IPS-NIHi7 (cell line): ENCODE data around the gene OTX2.

Source experiments
- DNase-seq: peaks from one replicate; pipeline ENCODE4 v3.0.0; 2012; ENCODE audit warnings: mixed read lengths; ENCODE audit errors: extremely low spot score

OTX2 gene

DNA sequence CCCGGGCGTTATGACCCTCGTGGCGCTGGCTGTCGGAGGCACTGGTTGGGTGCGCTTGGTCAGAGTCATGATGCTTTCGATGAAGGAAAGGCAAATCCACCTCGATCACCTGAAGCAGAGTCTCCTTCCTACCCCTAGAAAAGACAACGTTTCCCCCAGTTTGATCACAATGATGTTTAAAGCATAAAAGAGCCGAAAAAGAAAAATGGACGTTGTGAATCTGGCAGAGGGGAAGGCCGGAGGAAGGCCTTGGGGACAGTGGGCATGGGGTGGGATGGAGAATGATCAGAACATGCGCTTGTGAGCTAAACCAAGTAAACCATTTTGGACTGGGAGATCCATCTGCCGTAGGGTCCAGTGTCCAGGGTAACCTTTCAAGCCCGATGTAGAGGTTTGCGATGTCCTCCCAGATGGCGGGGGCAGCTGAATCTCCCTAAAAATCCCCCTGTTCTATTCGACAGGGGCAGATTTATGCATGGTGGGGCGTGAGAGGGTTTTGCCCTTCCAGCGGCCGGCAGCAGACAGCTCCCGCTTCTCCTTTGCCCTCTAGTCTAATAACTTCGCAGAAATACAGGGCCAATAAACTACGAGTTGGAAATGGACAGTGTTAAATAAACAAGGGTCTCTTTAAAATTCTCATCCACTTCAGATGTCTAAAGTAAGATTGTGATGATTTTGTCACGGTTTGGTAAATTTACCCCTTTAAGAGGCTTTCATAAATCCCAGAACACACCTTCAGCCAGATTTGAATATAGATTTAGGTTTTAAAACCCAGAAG lies 2.3 kb upstream of the OTX2 start:
- DNase-seq: no peak

DNA sequence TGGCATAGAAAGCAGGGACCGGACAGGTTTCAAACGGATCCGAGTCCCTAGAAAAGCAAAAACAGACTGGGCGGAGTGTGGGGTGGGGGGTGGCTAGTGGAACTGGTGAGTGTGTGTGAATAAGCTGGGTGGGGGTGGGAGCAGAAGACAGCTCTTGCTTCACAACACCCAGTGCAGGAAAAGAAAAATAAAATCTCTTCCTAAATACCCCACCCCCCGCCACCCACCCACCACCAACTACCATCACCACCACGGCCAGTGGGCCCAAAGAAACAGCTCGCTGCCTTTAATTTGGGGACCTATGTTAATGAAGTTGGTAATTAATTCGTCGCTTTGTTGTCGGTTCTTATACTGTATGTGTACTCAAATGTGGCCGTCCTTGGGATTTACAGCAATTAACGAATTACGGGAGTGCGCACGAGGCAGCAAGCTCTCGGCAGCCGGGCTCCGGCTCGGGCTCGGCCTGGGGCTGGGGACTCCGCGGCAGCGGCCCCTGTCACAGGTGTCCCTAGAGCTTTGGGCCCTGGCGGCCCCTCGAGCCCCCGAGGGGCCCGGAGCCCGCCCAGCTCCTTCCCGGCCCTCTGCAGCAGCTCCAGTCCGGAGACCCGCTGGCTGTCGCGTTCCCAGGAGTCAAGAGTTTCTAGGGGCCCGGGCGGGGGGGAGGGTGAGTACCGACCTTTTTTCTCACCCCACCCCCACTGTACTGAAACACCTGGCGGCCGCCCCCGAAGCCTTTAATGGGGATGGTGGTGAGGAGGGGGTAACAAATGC lies 1.5 kb upstream of the OTX2 start:
- DNase-seq: no peak

DNA sequence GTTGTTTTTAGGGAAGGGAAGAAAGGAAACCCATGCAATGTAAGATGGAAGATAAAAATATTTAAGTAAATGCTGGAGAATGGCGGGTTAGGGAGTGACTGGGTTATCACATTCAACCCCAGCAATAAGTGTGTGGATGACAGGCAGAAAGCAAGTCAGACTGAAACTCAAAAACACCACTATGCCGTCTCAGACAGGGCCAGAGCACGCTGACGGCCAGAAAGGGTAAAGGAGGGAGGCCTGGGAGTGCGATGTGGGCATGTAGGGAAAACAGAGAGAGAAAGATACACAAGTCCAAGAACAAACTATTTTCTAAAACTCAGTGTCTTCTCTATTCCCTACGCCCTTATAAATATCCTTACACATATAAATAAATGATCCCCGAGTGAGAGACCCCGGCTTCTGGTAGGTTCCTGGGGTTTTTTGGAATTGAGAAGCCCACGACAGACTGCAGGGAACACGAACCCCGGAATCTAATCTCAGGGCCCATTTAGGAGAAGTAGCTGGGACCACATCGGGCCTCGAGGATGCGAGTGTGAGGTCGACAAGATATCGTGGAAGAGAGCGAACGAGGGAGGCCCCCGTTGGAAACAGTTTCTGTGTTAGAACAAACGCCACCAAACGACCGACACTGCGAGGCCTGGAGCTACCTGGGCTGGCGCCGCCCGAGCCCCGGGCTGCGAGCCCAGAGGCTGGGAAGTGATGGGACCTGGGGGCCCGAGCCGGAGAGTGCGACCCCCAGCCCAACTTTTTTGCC lies 735 bp upstream of the OTX2 start:
- DNase-seq: no peak

DNA sequence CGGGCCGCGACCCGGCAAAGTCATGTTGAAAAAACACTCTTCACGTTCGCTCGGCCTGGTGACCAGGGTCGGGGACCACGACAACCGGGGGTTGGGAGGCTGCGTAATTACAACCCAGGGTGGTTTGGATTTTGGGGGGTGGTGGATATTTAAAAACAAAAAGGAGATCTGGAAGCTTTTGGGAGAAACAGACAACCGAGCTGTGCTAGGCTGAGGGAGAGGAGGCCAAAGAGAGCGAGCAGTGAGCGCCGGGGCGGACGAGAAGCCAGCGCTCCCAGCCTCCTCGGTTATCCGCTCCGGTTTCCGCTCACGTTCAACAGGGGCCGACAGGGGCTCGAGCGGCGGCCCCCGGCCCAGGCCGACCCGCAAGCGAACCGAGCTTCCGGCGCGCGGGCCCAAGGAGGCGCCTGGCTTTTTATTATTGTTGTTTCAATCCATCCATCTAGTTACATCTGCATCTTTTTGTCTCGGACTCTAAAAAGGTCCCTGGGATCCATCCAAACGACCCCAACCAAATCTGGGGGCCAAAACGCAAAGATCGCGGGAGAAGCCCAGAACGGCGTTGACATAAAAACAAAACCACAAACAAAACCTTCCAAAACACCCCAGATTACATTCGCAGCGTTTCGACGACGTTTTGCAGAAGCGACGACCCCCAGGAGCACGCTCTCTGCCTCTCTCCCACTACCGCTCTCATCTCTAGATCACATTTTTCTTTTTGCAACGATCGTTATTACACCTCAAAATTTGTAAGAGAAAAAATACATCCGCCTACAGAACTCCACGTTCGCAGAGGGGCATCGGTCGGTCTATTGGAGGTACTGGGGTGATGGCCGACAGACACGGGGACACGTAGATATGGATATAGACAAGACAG lies 771 bp downstream of the OTX2 start:
- DNase-seq: no peak

DNA sequence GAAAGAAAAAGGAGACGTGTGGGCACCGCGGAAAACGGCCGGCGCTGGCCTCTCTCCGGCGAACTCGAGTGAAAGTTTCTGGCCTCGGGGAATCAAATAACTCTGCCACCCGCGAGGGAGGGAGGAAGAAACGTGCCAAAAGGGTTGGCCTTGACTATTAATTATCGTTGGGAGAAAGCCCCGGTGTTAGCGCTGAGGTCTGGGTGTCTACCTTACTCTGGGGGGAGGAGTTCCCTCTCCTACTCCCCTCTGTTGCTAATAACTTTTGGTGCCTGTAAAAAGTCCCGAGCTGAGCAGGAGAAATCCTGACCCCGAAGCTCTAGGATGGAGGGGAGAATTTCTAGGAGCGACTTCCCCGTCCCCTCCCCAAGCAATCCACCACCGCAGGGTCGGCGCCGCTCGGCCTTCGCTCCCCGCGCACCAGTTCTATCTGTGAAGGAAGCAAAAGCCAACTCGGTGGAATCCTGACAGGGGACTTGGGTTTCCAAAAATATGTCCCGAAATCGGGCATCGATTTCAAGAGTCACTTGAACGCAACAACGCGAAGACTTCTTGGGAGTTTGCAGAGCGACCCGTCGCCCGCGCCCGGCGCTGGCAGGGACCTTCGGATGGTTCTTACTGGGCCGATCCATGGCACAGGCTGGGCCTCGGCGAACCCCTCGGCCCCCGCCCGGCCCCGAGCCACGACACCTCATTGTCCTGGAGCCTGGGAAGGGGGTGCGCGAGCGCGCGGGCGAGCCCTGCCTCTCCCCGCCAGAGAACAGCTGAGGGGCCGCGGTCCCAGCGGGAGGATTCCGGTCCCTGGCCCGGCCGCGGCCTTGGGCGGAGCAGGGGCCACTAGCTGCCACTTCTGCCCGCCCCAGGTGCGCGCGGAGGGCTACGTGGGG lies 1.7 kb downstream of the OTX2 start:
- no peak for DNase-seq

DNA sequence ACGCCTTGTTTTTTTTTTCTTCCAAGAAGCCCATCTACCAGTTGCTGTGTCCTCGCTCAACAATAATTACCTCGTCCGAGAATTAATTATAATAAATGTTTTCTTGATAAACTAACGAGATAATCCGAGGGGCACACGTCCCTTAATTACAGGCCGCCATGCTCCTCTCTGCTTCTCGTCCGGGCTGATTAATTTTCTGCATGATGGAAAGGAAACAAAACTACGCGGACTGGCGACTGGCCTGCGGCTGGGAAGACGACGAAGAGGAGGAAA lies 2.2 kb downstream of the OTX2 start:
- no peak for DNase-seq

DNA sequence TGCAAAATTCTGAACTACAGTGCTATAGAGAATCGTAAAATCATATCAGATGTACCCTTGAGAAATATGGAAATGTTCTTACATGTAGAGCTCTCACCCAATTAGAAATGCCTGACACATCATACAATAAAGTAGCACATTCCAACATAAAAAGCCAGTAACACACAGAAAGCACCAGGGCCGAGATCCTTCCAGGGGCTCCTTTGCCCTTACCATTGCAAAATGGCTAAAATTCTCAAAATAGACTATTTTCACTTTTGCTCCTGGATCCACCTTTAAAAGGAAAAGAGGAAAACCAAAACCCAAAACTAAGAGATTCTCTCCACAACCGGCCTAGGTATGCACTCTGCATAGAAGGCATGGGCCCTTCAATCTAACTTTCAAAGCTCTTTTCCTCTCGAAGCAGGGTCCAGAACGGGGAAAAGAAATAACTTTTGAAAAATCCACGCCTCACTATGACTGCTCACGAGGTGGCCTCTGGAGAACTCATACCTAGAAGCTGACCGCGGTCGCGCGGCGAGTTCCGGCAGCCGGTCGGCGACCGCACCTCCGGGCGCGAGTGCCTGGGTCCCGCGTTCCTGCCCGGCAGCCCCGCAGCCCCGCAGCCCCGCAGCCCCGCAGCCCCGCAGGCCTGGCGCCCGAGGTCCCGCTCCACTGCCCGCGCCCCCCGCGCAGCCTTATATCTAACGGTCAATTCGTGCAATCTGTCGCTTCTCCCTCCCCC lies 2.7 kb downstream of the OTX2 start:
- no peak for DNase-seq

DNA sequence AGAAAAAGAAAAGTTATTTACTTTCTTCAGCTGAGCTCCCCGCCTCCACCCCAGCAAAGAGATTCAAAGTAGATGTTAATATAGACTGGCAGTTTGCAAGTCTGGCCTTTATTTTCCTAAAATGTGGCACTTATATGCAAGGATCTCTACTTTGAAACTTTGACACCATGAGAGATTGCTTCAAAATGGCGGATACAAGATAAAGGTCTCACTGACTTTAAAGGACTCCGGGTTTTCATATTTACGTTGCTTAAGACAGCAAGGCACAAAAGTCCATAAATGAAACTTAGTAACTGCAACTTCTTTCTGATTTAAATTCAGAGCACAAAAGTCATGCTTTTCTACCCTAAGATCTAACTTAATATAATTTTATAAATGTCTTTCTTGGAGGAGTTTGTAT lies 3.5 kb downstream of the OTX2 start:
- DNase-seq: no peak

DNA sequence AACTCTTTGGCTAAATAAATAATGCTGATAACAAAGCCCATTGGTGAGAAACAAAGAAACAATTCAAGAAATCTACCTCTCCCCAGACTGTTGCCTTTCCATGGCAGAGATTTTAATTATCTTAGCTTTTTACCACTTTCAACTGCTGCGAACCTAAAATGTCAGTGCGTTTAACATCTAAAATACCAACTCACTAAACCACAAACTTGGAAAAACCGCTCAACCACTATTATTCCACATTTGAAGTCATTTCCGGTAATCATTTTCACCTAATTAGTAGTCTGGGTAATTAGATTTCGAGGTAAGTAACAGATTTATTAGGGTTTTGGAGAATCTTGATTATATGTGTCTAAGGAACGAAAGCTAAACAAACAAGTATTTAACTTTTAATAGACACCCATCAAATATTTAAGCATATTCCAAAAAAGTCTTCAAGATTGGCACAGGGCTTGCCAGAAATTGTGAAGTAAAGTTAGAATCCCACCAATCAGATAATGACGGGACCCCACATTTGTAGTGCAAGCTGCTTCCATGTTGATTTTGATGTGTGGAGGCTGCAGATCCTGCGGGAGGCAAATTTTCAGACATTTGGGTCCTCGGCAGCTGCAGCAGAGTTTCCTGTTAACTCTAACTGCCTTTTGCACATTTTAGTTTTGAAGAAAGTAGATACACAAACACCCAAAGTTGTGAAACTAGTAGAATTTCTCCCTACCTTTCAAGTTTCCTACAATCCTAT lies 4.1 kb downstream of the OTX2 start:
- DNase-seq: no peak

DNA sequence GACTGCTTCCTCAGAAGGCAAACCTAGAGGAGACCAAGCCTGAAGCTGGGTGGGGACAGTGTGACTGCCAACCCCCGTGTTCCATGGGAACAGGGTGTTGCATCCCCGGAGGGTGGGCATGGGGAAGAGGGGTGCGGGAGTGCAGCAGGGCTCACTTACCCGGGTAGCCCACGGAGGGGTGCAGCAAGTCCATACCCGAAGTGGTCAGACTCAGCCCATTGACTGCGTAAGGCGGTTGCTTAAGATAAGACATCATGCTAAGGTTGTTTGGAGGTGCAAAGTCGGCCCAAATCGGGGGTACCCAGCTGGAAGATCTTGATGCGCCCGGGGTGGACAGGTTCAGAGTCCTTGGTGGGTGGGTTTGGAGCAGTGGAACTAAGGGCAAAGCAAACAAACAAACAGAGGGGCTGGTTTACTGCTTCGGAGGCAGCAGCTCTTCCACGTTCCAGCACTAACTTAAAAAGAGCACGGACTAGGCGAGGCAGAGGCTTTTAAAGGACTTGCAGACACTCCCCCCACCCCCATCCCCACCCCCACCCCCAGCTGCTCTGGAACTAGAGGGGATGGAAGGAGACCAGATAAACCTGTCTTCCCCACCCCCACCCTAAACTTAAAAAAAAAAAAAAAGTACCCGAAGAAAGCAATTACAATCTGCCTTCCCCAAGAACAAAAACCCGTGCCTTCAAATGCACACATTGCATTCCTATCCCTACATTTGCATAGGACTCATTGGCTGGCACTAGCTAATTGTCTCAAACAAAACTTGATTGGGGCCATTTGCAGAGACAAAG lies 4.9 kb downstream of the OTX2 start:
- peak; percentile 71 for DNase-seq

DNA sequence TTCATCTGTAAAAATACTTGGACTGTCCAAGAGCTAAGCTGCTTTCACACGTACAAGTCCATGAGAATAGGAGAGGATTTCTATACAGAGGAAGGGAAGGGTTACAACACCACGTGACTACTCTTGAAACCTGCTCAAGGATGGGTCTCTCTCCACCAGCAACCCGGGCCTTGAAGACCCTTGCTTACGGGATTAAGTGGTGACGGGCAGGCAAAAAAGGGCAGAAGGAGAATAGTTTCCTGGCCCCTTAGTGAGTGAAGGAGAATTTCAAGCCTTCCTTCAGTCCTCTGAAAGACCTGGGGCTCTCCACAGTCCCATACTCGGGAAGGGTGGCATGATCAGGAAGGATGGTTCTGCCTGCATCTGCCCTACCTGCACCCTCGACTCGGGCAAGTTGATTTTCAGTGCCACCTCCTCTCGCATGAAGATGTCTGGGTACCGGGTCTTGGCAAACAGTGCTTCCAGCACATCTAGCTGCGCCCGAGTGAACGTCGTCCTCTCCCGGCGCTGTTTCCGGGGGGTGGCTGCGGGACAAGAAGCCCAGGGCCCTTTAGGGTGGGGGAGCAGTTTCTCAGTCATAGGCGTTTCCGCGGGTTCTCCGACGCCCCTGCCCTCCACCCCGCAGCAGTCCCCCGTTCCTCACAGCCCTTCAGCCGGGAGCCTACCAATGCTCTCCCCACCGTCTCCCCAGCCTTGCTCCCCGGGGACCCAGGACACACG lies 6.3 kb downstream of the OTX2 start:
- DNase-seq: no peak

DNA sequence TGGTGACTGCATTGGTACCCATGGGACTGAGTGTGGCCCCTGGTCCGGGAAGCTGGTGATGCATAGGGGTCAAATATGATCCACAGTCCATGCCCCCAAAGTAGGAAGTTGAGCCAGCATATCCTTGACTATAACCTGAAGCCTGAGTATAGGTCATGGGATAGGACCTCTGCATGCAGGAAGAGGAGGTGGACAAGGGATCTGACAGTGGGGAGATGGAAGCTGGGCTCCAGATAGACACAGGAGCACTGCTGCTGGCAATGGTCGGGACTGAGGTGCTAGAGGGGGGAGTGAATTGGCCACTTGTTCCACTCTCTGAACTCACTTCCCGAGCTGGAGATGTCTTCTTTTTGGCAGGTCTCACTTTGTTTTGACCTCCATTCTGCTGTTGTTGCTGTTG lies 8.4 kb downstream of the OTX2 start:
- no peak for DNase-seq

DNA sequence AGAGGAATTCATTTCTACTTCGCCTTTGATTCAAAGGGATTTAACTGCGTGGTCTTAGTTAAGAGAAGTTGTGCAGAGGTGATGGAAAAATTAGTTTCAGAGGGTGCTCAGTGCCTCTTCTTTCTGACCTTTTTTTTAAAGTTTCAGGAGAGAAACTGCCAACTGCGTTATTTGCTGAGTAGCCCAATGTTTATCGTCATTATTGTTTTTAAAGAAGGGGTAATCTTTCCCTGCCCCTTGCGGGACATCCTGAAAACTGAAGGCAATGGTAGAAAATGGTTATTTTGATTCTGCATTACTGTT lies 11.0 kb downstream of the OTX2 start:
- no peak for DNase-seq

DNA sequence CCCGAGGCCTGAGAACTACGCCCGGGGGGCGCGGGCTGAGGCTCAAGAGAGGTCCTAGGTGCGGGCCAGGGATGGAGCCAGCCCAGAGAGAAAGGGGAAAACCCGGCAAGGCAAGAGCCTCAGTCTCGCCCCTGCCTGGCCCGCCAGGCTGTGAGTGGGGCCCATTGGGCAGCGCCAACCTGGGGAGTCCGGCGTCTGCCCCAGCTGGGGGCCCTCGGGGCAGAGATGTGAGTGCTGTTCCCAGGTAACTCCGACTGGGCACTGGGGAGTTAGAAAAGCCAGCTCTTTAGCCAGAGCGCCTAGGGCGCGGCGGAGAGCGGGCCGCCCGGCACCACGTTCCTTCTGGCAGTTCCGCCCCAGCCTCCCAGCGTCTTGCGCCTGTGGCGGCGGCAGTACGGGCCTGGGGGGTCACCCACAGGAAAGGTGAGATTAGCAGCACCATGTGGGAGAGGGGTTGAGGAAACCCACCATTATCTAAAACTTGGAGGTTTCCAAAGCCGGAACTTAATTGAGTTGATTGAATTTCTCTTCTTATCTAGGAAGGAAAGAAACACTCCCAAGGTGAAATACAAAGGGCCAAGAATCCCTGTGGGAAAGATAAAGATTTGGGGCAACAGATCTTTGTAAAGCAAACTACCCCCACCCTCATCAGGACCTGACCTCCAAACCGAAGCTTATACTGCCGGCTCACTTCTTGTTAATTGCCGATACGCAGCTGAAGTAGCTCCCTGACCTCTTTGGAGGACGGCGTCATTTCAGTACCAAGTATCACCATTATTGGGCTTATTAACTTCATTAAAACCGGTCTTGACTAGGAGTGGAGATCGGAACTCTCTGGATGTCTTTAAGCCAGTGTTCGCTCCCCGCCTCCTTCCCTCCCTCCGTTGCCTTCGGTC lies 11.6 kb downstream of the OTX2 start:
- no peak for DNase-seq

DNA sequence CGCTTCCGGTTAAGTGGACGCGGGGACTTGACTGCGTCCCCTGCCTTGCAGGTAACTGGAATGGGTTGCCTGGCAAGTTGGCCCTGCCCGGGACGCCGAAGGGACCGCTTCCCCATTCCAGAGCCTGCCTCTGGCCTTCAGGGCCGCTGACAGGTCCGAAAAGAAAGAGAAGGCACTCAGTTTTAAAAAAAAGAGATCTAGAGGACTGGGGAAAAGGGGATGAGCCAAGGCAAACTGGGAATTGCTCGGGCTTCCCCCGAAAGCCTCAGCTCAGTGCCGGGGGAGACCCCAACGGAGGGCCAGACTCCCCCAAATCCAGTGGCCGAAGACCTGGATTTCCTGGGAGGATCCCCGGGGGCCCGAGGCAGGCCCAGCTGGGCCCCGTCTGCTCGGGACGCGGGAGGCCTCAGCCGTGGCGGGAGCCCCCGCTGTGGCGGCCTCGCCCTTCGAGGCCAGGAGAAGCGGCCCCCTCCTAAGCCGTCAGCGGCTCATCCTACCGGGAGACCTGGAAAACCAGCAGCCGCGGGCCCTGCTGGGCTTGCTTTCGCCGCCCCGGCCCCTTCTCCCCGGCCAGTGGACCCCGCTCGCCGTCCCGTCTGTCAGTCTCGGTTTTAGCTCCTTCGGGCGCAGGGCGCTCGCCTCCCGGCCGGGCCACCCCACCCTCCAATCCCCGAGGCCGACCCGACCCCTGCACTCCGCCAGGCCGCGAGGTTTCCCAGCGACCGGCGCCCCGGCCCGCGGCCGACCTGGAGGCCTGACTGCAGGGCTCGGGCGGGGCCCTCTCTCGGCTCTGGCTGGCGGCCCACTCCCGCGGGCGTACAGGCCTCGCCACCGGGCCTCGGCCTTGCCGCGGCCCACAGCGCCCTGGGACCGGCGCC lies 12.5 kb downstream of the OTX2 start:
- DNase-seq: no peak

DNA sequence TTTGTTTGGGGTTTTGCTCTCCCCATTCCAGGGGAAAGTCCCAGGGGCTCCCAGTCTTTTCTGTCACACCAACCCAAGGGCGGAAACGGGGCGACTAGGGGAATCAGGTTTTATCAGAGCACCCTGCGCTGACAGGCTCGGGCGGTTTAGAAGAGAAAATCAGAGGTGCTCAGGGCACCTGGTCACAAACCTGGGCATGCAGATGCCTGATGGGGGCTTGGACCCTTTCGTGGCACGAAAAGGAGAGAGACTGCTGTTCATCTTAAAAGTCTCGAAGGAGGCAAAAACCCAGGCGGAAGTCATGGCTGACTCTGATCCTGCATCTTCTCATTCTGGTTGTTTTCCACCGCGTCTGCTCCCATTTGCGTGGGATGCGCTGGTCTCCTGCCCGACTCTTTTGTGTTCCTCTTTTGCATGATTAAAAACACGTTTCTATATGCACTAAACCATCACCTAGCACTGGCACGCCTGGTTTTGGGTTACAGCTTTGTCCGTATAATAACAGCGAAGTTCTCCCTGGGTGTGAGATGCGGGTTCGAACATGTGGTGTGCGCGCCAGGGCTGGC lies 13.2 kb downstream of the OTX2 start:
- no peak for DNase-seq
